Neural progenitor cell (in vitro differentiated cells): Measurements from ENCODE around the gene NKAIN2. TPM values are rescaled to one million over a fixed set of nuclear protein-coding genes. Genes with fewer than 3 reads are reported as not detected.

ENCODE experiments used
- DNase-seq: peaks from one replicate; pipeline ENCODE4 v3.0.0-alpha.2; 2016; ENCODE audit warnings: low spot score
- H2AFZ ChIP-seq: fragments of 200-600 bp; sonication (generic); replicated peaks from 2 replicates; pipeline ENCODE4 v1.6.1; 2016; ENCODE audit warnings: antibody characterized with exemption
- H3F3A ChIP-seq: fragments of 200-600 bp; sonication (generic); 2 replicates; pipeline ENCODE4 v1.6.1; 2016; ENCODE audit warnings: antibody characterized with exemption, low read depth
- H3K27ac ChIP-seq: fragments of 200-600 bp; sonication (generic); 2 replicates; pipeline ENCODE4 v1.5.1; 2016; ENCODE audit warnings: mild to moderate bottlenecking
- H3K27me3 ChIP-seq: fragments of 200-600 bp; sonication (generic); 2 replicates; pipeline ENCODE4 v1.6.1; 2016; ENCODE audit warnings: mild to moderate bottlenecking, moderate library complexity
- H3K36me3 ChIP-seq: fragments of 200-600 bp; sonication (generic); 2 replicates; pipeline ENCODE4 v1.5.1; 2016
- H3K4me1 ChIP-seq: fragments of 200-600 bp; sonication (generic); 2 replicates; pipeline ENCODE4 v1.6.1; 2016; ENCODE audit warnings: mixed run types
- H3K4me2 ChIP-seq: fragments of 200-600 bp; sonication (generic); 2 replicates; pipeline ENCODE4 v1.6.1; 2016
- H3K4me3 ChIP-seq: fragments of 200-600 bp; sonication (generic); 2 replicates; pipeline ENCODE4 v1.5.1; 2016
- H3K79me2 ChIP-seq: fragments of 200-600 bp; sonication (generic); 2 replicates; pipeline ENCODE4 v1.6.1; 2016; ENCODE audit warnings: low read depth
- H3K9ac ChIP-seq: fragments of 200-600 bp; sonication (generic); 2 replicates; pipeline ENCODE4 v1.6.1; 2016
- H3K9me3 ChIP-seq: fragments of 200-600 bp; sonication (generic); 2 replicates; pipeline ENCODE4 v1.5.1; 2016; ENCODE audit warnings: low read depth
- H4K20me1 ChIP-seq: fragments of 200-600 bp; sonication (generic); 2 replicates; pipeline ENCODE4 v1.6.1; 2016; ENCODE audit warnings: low read depth
- H3K27ac Mint-ChIP-seq: 3 replicates; pipeline ENCODE4 v1.8.0; 2021; ENCODE audit warnings: mixed read lengths
- H3K27me3 Mint-ChIP-seq: 2 replicates; pipeline ENCODE4 v1.8.0; 2022; ENCODE audit warnings: low read depth, mild to moderate bottlenecking, inconsistent platforms, moderate library complexity, mixed read lengths; ENCODE audit not compliant: insufficient read depth
- H3K36me3 Mint-ChIP-seq: 3 replicates; pipeline ENCODE4 v1.8.0; 2021; ENCODE audit warnings: mixed read lengths
- H3K4me1 Mint-ChIP-seq: 3 replicates; pipeline ENCODE4 v1.8.0; 2021; ENCODE audit warnings: mixed read lengths
- H3K4me3 Mint-ChIP-seq: 3 replicates; pipeline ENCODE4 v1.8.0; 2021; ENCODE audit warnings: mild to moderate bottlenecking, moderate library complexity, mixed read lengths
- H3K9me3 Mint-ChIP-seq: 3 replicates; pipeline ENCODE4 v1.8.0; 2020; ENCODE audit warnings: mixed read lengths
- EZH2 ChIP-seq: fragments of 200-600 bp; sonication (generic); IDR thresholded peaks from 2 replicates; pipeline ENCODE4 v1.6.1; 2017; ENCODE audit warnings: antibody characterized with exemption, mild to moderate bottlenecking, moderate library complexity
- EZH2phosphoT487 ChIP-seq: fragments of 200-600 bp; sonication (generic); IDR thresholded peaks from 2 replicates; pipeline ENCODE4 v1.6.1; 2017; ENCODE audit warnings: antibody characterized with exemption
- total RNA-seq: library from RNA; depleted of rRNA; stranded (reverse); fragments of >200 nt; gene quantifications from 2 replicates; pipeline ENCODE4 v1.2.3, GENCODE V29; 2015; ENCODE audit warnings: low replicate concordance
- TF ChIP-seq, protein P1 (sequence below): fragments of 200-600 bp; sonication (generic); IDR thresholded peaks from 2 replicates; pipeline ENCODE4 v1.5.1; 2017; ENCODE audit warnings: antibody characterized with exemption, mild to moderate bottlenecking

The NKAIN2 gene
- total RNA-seq, 1 donor from 2014 or later, result 0.45 TPM

DNA sequence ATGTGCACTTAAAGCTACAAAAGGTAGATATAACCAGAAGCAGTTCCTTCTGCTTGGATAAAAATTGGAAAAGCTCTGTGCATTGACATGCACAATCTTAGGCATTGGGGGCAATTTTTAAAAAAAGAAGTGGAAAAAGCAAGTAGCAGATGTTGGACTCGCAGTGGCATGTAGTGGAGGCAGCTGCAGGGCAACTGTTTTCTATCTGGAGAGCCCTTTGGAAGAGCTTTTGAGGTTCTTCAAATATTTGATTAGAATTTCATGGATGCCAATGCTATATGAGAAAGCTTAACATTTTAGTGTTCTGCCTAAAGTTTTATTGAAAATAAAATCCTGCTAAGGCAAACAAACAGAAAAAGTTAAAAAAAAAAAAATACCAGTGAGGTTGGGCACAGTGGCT lies 770.3 kb downstream of the NKAIN2 start:
- no peak overlapping the region for H3K27ac Mint-ChIP-seq
- no peaks in the 10 kb centered on the region for H3K27me3 Mint-ChIP-seq

DNA sequence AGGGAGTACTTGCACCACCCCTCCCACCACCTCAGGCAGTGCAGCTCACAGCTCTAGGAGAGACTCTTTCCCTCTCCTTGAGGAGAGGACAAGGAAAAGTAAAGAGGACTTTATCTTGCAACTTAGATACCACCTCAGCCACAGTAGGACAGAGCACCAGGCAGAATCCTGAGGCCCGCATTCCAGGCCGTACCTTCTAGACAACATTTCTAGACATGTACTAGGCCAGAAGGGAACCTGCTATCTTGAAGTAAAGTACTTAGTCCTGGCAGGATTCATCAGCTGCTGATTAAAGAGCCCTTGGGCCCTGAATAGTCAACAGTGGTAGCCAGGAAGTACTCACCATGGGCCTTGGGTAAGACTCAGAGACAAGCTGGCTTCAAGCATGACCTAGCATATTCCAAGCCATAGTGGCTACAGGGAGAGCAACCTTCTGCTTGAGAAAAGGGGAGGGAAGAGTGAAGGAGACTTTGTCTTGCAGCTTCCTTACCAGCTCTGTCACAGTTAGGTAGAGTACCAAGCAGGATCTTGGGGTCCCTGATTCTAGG lies 774.1 kb downstream of the NKAIN2 start:
- Mint-ChIP-seq H3K27ac (no peak overlapping the region), H3K4me1 (no peaks in the 10 kb centered on the region), H3K36me3 (no peaks in the 10 kb centered on the region), H3K4me3 (no peak overlapping the region), H3K27me3 (no peaks in the 10 kb centered on the region), H3K9me3 (no peaks in the 10 kb centered on the region)
- Histone ChIP-seq H3K4me1 (no peaks in the 10 kb centered on the region), H3F3A (no peaks in the 10 kb centered on the region), H4K20me1 (no peaks in the 10 kb centered on the region), H3K79me2 (no peaks in the 10 kb centered on the region), H3K4me3 (no peak overlapping the region), H2AFZ (no peak overlapping the region), H3K36me3 (no peaks in the 10 kb centered on the region), H3K27ac (no peak overlapping the region), H3K9ac (no peak overlapping the region), H3K9me3 (no peaks in the 10 kb centered on the region), H3K4me2 (no peak overlapping the region), H3K27me3 (no peaks in the 10 kb centered on the region)
- DNase-seq, result no peak
- TF ChIP-seq, protein P1, sequence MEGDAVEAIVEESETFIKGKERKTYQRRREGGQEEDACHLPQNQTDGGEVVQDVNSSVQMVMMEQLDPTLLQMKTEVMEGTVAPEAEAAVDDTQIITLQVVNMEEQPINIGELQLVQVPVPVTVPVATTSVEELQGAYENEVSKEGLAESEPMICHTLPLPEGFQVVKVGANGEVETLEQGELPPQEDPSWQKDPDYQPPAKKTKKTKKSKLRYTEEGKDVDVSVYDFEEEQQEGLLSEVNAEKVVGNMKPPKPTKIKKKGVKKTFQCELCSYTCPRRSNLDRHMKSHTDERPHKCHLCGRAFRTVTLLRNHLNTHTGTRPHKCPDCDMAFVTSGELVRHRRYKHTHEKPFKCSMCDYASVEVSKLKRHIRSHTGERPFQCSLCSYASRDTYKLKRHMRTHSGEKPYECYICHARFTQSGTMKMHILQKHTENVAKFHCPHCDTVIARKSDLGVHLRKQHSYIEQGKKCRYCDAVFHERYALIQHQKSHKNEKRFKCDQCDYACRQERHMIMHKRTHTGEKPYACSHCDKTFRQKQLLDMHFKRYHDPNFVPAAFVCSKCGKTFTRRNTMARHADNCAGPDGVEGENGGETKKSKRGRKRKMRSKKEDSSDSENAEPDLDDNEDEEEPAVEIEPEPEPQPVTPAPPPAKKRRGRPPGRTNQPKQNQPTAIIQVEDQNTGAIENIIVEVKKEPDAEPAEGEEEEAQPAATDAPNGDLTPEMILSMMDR, result no peak

More for the DNA sequence above, 770.3 kb downstream of the NKAIN2 start:
- Mint-ChIP-seq H3K4me3 (no peak overlapping the region), H3K4me1 (no peaks in the 10 kb centered on the region), H3K9me3 (peaks cover 17% of the 10 kb centered on the region), H3K36me3 (peaks cover 5% of the 10 kb centered on the region)
- Histone ChIP-seq H3K79me2 (no peaks in the 10 kb centered on the region), H3K4me3 (no peak overlapping the region), H3K4me1 (no peaks in the 10 kb centered on the region), H3K9me3 (no peaks in the 10 kb centered on the region), H3K27me3 (no peaks in the 10 kb centered on the region), H4K20me1 (no peaks in the 10 kb centered on the region), H3K36me3 (no peaks in the 10 kb centered on the region), H2AFZ (no peak overlapping the region), H3K4me2 (no peak overlapping the region), H3F3A (no peaks in the 10 kb centered on the region), H3K9ac (no peak overlapping the region), H3K27ac (no peak overlapping the region)
- TF ChIP-seq EZH2phosphoT487, result no peak
- TF ChIP-seq, protein P1, result no peak
- no peak for TF ChIP-seq EZH2
- DNase-seq, result no peak

GRCh38 chr6:124590001-124590400 lies 786.3 kb downstream of the NKAIN2 start:
- no peak overlapping the region for H2AFZ ChIP-seq
- no peak for TF ChIP-seq EZH2phosphoT487
- no peak for TF ChIP-seq EZH2
- TF ChIP-seq, protein P1, result no peak
- H3K79me2 ChIP-seq, result no peaks in the 10 kb centered on the region
- H3K27me3 Mint-ChIP-seq, result no peaks in the 10 kb centered on the region
- no peak overlapping the region for H3K4me3 Mint-ChIP-seq
- H3K27ac Mint-ChIP-seq, result no peak overlapping the region
- H3K27me3 ChIP-seq, result no peaks in the 10 kb centered on the region
- H3K9me3 ChIP-seq, result no peaks in the 10 kb centered on the region
- no peaks in the 10 kb centered on the region for H3K36me3 ChIP-seq
- H3K4me2 ChIP-seq, result no peak overlapping the region
- no peak for DNase-seq
- H4K20me1 ChIP-seq, result no peaks in the 10 kb centered on the region
- no peak overlapping the region for H3K27ac ChIP-seq
- no peaks in the 10 kb centered on the region for H3K36me3 Mint-ChIP-seq
- peaks cover 9% of the 10 kb centered on the region for H3K4me1 ChIP-seq
- peaks cover 6% of the 10 kb centered on the region for H3K4me1 Mint-ChIP-seq
- no peaks in the 10 kb centered on the region for H3F3A ChIP-seq
- no peak overlapping the region for H3K4me3 ChIP-seq
- no peaks in the 10 kb centered on the region for H3K9me3 Mint-ChIP-seq
- no peak overlapping the region for H3K9ac ChIP-seq
